HG02938 (cell line): Measurements from ENCODE around the gene HEPACAM.

ENCODE experiments used
- ATAC-seq: cut with Tn5 transposase; IDR thresholded peaks from one replicate; pipeline ENCODE4 v1.9.1; 2021; ENCODE audit warnings: mild to moderate bottlenecking, moderate library complexity; ENCODE audit not compliant: unreplicated experiment

Gene HEPACAM

DNA sequence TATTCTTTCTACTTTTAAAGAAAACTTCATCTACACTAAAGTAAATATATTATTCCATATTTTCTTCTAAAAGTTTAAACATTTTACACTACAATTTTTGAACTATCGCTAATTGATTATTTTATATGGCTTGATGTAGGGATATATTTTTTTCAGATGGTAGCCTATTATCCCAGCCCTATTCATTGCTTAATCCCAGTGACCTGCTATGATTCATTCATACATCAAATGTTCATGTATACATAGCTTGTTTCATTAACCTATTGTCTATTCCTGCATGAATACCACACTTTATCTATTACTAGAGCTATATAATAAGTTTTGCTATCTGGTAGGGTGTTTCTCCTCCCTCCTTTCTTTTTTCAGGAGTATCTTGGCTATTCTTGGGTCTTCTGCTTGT lies 33.2 kb downstream of the HEPACAM start:
- ATAC-seq = no peak

- ATAC-seq = no peak
These were observed 35.4 kb downstream of the HEPACAM start for GRCh38 chr11:124900464-124900863.

DNA sequence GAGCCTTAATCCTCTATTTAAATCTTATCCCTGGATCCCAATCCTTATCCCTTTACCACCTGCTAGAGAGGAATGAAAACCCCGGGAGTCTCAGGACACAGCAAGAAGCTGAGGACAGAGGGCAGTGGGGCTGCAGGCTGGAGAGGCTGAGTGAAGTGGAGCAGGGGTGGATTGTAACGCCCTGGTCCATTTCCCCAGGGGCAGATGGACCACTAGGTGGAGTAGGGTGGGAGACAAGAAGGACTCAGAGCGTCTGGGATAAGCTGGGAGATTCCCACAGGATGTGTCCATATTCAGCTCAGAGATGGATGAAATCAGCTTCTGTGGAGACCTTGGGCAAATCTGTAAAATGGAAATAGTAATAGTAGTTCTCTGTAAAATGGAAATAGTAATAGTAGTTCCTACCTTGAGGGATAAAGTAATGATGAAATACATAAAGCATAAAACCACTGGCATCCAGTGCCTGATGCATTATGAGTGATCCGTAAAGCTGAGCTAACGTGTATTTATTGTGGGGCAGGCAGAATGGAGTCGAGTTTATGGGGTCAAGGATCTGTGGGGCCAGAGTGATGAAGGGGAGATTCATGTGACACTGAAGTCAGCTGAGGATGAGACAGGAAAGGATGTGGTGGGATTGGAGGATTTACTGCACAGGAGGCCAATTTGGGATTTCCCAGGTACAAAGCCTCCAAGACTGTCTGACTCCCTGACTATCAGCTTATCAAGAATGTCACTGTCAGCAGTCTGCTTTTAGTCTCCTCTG lies 36.3 kb downstream of the HEPACAM start:
- no peak for ATAC-seq

DNA sequence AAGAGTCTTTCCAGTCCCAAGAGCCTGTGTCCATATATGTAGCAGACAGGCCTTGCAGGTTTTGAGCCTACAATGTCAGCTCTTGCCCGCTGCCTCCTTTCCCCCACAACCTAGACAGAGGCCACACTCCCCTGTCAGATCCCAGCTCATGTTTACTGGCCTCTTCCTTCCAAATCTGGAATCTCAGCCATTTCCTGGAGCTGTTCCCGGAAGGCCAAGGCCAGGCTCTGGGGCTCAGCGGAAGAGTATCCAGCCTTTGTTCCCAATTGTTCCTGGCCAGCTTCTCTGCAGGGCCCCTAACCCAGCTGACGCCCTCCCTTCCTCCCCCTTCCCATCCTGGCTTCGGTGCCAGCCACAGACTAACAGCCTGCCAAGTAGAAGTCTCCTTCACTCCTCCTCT lies 37.1 kb downstream of the HEPACAM start:
- no peak for ATAC-seq

DNA sequence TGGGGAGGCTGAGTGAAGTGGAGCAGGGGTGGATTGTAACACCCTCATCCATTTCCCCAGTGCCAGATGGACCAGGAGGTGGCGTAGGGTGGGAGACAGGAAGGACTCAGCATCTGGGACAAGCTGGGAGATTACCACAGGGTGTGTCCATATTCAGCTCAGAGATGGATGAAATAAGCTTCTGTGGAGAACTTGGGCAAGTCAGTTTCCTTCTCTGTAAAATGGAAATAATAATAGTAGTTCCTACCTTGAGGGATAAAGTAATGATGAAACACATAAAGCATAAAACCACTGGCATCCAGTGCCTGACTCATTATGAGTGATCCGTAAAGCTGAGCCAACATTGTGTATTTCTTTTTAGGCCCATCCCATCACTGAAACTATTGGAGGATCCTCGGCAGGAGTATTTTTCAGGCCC lies 37.6 kb downstream of the HEPACAM start:
- ATAC-seq = no peak

DNA sequence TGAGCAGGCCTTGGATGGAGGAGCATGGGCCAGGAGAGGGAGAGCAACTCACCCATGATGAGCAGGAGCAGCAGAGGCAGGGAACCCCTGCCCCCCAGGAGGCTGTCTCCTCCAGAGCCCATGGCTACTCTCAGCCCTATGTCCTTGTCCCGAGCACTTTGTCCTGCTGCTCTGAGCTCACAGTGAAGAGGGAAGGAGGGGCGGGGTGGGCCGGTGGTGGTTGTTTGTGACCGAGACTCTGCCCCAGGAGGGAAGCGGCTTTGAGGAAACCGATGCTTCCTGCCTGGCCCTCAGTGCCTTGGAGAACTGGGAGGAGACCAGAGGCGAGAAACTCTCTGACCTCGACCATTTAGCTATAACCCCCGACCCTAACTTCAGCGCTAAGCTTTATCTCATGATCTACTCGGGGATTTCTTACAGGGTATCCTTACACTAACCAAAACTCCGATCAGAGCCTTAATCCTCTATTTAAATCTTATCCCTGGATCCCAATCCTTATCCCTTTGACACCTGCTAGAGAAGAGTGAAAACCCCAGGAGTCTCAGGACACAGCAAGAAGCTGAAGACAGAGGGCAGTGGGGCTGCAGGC lies 38.1 kb downstream of the HEPACAM start, which contains the start of gene ROBO4:
Gene ROBO4 (minus strand): TSS at position 192 of the 589 bp plus-strand sequence. CDS start 70 bp downstream, at position 122.
- ATAC-seq = no peak

DNA sequence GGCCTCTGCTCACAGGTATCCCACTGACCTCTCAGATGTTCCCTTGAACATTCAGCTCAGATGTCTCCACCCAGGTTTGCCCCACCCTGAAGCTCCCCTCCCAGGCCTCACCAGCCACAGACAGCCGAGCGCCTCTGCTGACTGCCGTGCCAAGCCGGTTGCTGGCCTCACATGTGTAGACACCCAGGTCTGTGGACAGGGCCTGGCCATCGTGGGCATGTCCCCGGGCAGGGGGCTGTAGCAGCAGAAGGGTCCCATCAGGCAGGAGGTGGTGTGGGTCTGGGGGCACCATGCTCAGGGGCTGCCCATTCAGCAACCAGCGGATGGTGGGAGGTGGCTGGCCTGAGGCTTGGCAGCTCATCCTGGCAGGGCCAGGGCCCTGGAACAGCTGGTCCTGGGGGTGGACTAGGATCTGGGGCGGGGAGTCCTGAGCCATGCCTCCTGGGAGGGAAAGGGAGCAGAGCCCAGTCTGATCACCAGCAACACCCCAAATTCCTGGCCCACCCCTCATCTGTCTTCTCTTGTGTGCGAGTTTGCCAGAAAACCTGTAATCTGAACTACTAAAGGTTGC lies 38.9 kb downstream of the HEPACAM start:
- ATAC-seq = no peak

DNA sequence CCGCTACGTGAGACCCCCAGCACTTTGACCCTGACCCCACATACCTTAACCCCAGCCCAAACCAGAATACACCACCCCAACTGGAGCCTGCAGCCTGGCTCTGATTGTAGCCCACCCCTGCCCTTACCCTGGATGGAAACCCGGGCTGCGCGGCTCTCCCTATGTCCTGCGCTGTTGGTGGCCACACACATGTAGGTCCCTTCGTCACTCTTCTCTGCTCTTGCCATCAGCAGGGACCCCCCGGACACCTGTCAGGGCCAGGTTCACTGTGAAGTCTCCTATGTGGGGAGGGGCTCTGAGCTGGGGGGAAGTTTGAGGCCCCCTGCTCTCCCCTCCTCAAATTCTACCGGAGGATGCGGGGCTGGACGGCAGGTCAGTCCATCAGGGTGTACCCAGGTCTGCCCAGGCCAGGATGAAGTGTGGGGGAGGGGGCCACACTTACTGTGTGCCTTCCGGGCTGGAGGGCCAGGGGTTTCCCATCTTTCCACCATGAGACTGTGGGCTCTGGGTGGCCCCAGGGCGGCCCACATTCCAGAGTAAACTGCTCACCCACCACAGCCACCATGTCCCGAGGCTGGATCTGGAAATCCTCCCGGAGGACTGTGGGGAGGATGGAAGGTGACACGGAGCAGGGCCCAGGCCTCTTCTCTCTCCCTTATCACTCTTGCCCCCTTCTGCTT lies 39.6 kb downstream of the HEPACAM start:
- no peak for ATAC-seq

DNA sequence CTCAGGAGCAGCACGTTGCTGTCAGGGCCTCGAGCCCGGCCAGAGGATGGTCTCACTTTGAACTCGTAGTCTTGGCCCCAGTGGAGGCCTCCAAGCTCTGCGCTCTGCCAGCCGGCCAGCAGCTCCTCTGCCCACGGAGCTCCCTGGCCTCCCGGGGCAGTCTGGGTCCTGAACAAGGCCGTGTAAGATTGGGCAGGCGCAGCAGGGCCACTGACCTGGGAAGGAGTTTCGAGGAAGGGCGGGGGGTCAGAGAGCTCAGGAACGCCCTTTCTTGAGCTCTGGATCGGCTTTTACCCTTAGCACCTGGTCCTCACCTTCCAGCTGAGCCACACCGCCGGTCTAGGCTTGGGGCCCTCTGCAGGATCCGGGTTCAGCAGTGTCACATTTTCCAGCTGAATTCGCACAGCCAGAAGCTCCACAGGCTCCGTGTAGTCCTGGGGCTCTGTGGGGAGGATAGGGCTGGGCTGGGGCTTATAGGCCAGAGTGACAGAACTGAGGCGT lies 40.3 kb downstream of the HEPACAM start:
- no peak for ATAC-seq

- ATAC-seq = no peak
These were observed 41.0 kb downstream of the HEPACAM start for GRCh38 chr11:124894606-124895430.

- ATAC-seq = no peak
These were observed 42.0 kb downstream of the HEPACAM start for GRCh38 chr11:124893781-124894401.

GRCh38 chr11:124892750-124893454 lies 42.9 kb downstream of the HEPACAM start:
- ATAC-seq = no peak

GRCh38 chr11:124892146-124892545 lies 43.7 kb downstream of the HEPACAM start:
- no peak for ATAC-seq

GRCh38 chr11:124891373-124891861 lies 44.4 kb downstream of the HEPACAM start:
- no peak for ATAC-seq

DNA sequence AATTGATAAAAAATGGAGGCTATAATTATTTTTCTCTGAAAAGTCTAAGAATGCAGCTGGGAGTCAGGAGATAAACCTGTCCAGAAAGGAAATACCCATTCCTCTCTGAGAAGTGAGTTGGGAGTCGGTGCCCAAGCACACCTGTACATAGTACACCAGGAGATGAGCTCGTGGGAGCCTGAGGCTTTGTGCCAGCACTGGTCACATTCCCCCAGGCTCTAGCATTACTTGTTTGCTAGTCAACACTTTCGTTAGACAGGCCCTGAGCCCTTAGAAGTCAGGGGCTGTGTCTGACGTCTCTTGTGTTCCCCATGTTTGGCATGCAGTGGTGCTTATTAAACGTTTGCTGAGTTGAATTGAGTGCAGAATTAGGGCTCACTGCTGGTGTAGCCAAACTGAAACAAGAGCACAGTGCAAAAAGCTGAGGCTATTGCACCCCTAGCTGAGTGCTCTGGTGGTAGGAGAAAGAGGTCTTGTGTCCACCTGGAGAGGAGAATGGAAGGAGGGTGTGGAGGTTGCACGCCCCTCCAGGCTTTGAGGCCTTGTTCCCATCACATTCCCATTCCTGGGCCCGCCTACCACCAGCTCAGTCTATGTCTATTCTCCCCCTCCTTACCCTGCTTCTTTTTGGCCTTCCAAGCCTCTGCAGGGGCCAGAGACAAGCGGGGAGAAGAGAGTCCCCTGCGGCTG lies 45.0 kb downstream of the HEPACAM start:
- ATAC-seq = no peak

- no peak for ATAC-seq
These were observed 45.7 kb downstream of the HEPACAM start for GRCh38 chr11:124890151-124890550.

DNA sequence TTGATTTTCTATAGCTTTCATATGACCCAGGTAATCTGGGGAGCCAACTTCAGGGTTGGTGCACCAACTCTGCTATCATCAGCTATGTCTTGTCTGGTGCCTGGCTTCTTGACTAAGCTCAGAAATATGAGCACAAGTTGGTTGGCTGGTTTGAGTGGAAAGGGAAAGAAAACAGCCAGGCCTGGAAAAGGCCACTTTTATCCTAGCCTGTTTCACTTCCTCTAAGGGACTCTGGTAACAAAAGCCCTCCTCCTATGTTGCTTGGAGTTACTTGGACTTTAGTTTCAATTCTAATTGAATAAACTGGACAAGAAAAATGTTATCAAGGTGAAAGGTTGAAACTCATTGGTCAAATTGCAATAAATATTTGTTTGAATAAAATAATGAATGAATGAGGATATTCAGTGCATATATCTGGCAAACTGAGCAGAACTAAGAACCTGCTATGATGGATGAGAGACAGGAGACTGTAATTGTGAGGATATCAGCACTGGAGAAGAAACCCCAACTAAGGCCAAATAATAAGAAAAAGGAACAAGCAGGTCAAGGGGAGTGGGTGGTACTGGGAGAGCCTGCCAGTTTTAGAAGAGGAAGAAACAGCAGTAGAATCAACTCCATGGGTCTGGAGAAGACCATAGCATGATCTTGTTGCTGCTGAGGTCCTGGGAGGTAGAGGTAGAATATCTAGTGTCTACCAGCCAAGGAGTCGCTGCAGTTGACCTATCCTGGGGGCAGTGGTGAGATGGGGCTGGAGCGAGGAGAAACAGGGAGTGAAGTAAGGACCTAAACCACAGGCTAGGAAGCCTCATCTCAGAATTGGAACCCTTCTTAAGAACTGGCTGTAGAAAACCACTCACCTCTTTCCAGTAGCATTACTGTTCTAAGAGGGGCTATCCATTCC lies 46.4 kb downstream of the HEPACAM start:
- ATAC-seq = no peak

DNA sequence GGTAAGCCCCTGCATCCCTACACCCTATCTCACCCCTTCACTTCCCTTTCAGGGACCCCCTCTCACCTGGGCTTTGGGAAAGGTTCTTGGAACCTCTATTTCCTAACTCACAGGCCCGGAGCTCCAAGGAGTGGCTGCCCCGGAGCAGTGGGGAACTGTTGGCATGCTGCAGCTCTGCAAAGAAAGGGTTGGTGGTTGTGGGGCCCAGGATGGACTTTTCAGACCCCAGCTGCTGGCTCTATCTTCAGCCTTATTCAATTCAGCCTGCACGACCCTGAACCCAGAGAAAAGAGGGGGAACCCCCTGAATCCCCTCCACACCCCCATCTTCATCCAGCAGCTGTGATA lies 48.2 kb downstream of the HEPACAM start:
- no peak for ATAC-seq
